Erythroblast (primary cell): Measurements from ENCODE around the gene SPTBN4.
"Not testable (repeated sequence)": the region's sequence is repeated elsewhere in the genome, so short reads cannot be mapped to it uniquely, and the experiment has no call there.

Source experiments
- DNase-seq, 2 experiments: peaks; one replicate each; lab custom pipeline; 2025; lab: John Stamatoyannopoulos, UW
- GATA1 ChIP-seq: IDR thresholded peaks from 2 replicates; pipeline ENCODE4 v1.6.1; 2011; ENCODE audit warnings: low read depth, mild to moderate bottlenecking, control low read depth, low read length, moderate library complexity
- POLR2A ChIP-seq: IDR thresholded peaks from 2 replicates; pipeline ENCODE4 v1.6.1; 2011; ENCODE audit warnings: mild to moderate bottlenecking, low read length

SPTBN4 gene

GRCh38 chr19:40452016-40452415 lies 14.8 kb upstream of the SPTBN4 start:
- DNase-seq: no peak
- TF ChIP-seq GATA1 (no peak), POLR2A (peak; percentile 43)

- DNase-seq: no peak
- TF ChIP-seq POLR2A: no peak
Measured at GRCh38 chr19:40453151-40453735, 13.6 kb upstream of the SPTBN4 start.

GRCh38 chr19:40453943-40454342 lies 12.9 kb upstream of the SPTBN4 start:
- DNase-seq: not testable (repeated sequence)

- no peak for DNase-seq
Measured at GRCh38 chr19:40457048-40457447, 9.8 kb upstream of the SPTBN4 start.

GRCh38 chr19:40457953-40458596 lies 8.7 kb upstream of the SPTBN4 start:
- DNase-seq: no peak
- no peak for TF ChIP-seq GATA1
- TF ChIP-seq POLR2A: no peak

More at GRCh38 chr19:40457048-40457447, 9.8 kb upstream of the SPTBN4 start:
- TF ChIP-seq POLR2A (no peak), GATA1 (no peak)

- TF ChIP-seq POLR2A: no peak
- TF ChIP-seq GATA1: no peak
- no peak for DNase-seq
Measured at GRCh38 chr19:40458597-40458974, 8.2 kb upstream of the SPTBN4 start.

- DNase-seq: no peak
- TF ChIP-seq POLR2A: no peak
- TF ChIP-seq GATA1: no peak
Measured at GRCh38 chr19:40460185-40460584, 6.6 kb upstream of the SPTBN4 start.

- TF ChIP-seq POLR2A (peak; percentile 22), GATA1 (no peak)
- no peak for DNase-seq
Measured at GRCh38 chr19:40461669-40462221, 5.1 kb upstream of the SPTBN4 start.

- DNase-seq: peak; percentile 71 to 84
Measured at GRCh38 chr19:40463587-40464037, 3.2 kb upstream of the SPTBN4 start.

- DNase-seq: peak; percentile 96 to 99
- TF ChIP-seq POLR2A (peak; percentile 57), GATA1 (peak; percentile 65)
Measured at GRCh38 chr19:40464059-40465024, 2.5 kb upstream of the SPTBN4 start.

GRCh38 chr19:40465025-40465556 lies 1.7 kb upstream of the SPTBN4 start:
- no peak for TF ChIP-seq GATA1
- TF ChIP-seq POLR2A: peak; percentile 15
- peak in 1 of 2 experiments; percentile 95 for DNase-seq

GRCh38 chr19:40465557-40466218 lies 1.1 kb upstream of the SPTBN4 start, which contains the start of gene BLVRB:
Gene BLVRB (minus strand): TSS chr19:40465745. CDS start chr19:40465688, 57 bp downstream.
- peak; percentile 93 for TF ChIP-seq POLR2A
- no peak for TF ChIP-seq GATA1

GRCh38 chr19:40466219-40466984 lies 399 bp upstream of the SPTBN4 start:
- no peak for DNase-seq
- no peak for TF ChIP-seq GATA1
- no peak for TF ChIP-seq POLR2A

More at GRCh38 chr19:40465557-40466218, 1.1 kb upstream of the SPTBN4 start, which contains the start of gene BLVRB:
- peak; percentile 100 for DNase-seq
